ENCODE measurements around the gene BOLA3.

BOLA3 gene

GRCh38 chr2:74188696-74189095 is 41.0 kb upstream of the BOLA3 start:
- TF ChIP-seq POLR2AphosphoS5 (IDR thresholded peaks at IDR 0.05; ENCODE audit: low read depth, low read length), result no peak
- TF ChIP-seq TAF1 (IDR thresholded peaks at IDR 0.05; ENCODE audit: borderline replicate concordance, insufficient read depth, low read length), result no peak
- no peak for TF ChIP-seq SIN3A (IDR thresholded peaks at IDR 0.05; ENCODE audit: borderline replicate concordance, insufficient read depth, low read length)
- no peak for TF ChIP-seq FOXP2 (optimal IDR thresholded peaks at IDR 0.05; ENCODE audit: borderline replicate concordance, extremely low read depth, extremely low read length, insufficient read depth)
- no peak for TF ChIP-seq REST (IDR thresholded peaks at IDR 0.05; ENCODE audit: insufficient read depth in 1 of 2, low read depth in 2 of 2, low read length in 2 of 2)

- TF ChIP-seq SIN3A (IDR thresholded peaks at IDR 0.05; ENCODE audit: borderline replicate concordance, insufficient read depth, low read length), result no peak
- no peak for TF ChIP-seq FOXP2 (optimal IDR thresholded peaks at IDR 0.05; ENCODE audit: borderline replicate concordance, extremely low read depth, extremely low read length, insufficient read depth)
- TF ChIP-seq REST (IDR thresholded peaks at IDR 0.05; ENCODE audit: insufficient read depth in 1 of 2, low read depth in 2 of 2, low read length in 2 of 2), result no peak
- no peak for TF ChIP-seq POLR2AphosphoS5 (IDR thresholded peaks at IDR 0.05; ENCODE audit: low read depth, low read length)
- TF ChIP-seq TAF1 (IDR thresholded peaks at IDR 0.05; ENCODE audit: borderline replicate concordance, insufficient read depth, low read length), result no peak
These were observed 40.4 kb upstream of the BOLA3 start for GRCh38 chr2:74188018-74188601.

GRCh38 chr2:74186038-74186437 is 38.3 kb upstream of the BOLA3 start:
- TF ChIP-seq REST (IDR thresholded peaks at IDR 0.05; ENCODE audit: insufficient read depth in 1 of 2, low read depth in 2 of 2, low read length in 2 of 2), result no peak
- TF ChIP-seq SIN3A (IDR thresholded peaks at IDR 0.05; ENCODE audit: borderline replicate concordance, insufficient read depth, low read length), result no peak
- no peak for TF ChIP-seq POLR2AphosphoS5 (IDR thresholded peaks at IDR 0.05; ENCODE audit: low read depth, low read length)
- no peak for TF ChIP-seq TAF1 (IDR thresholded peaks at IDR 0.05; ENCODE audit: borderline replicate concordance, insufficient read depth, low read length)

- no peak for TF ChIP-seq FOXP2 (optimal IDR thresholded peaks at IDR 0.05; ENCODE audit: borderline replicate concordance, extremely low read depth, extremely low read length, insufficient read depth)
- TF ChIP-seq REST (IDR thresholded peaks at IDR 0.05; ENCODE audit: insufficient read depth in 1 of 2, low read depth in 2 of 2, low read length in 2 of 2), result no peak
- TF ChIP-seq POLR2AphosphoS5 (IDR thresholded peaks at IDR 0.05; ENCODE audit: low read depth, low read length), result no peak
- TF ChIP-seq SIN3A (IDR thresholded peaks at IDR 0.05; ENCODE audit: borderline replicate concordance, insufficient read depth, low read length), result no peak
- no peak for TF ChIP-seq TAF1 (IDR thresholded peaks at IDR 0.05; ENCODE audit: borderline replicate concordance, insufficient read depth, low read length)
These were observed 36.2 kb upstream of the BOLA3 start for GRCh38 chr2:74183878-74184277.

- TF ChIP-seq REST (IDR thresholded peaks at IDR 0.05; ENCODE audit: insufficient read depth in 1 of 2, low read depth in 2 of 2, low read length in 2 of 2) (no peak), TAF1 (IDR thresholded peaks at IDR 0.05; ENCODE audit: borderline replicate concordance, insufficient read depth, low read length) (no peak), POLR2AphosphoS5 (IDR thresholded peaks at IDR 0.05; ENCODE audit: low read depth, low read length) (no peak), SIN3A (IDR thresholded peaks at IDR 0.05; ENCODE audit: borderline replicate concordance, insufficient read depth, low read length) (no peak), FOXP2 (optimal IDR thresholded peaks at IDR 0.05; ENCODE audit: borderline replicate concordance, extremely low read depth, extremely low read length, insufficient read depth) (no peak)
These were observed 34.0 kb upstream of the BOLA3 start for GRCh38 chr2:74181739-74182138.
